ENCODE results near the gene TPM2.
A peak's percentile ranks its signal among the peaks of the same experiment; 100 is the strongest.

Gene TPM2

DNA sequence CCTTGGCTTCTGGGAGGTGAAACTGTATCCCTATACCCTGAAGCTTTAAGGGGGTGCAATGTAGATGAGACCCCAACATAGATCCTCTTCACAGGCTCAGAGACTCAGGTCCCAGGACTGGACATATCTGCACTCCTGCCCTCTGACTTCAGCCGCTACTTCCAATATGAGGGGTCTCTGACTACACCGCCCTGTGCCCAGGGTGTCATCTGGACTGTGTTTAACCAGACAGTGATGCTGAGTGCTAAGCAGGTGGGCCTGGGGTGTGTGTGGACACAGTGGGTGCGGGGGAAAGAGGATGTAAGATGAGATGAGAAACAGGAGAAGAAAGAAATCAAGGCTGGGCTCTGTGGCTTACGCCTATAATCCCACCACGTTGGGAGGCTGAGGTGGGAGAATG, 10.6 kb downstream of the TPM2 start:
- no peak for DNase-seq (ENCODE audit: low read depth)

GRCh38 chr9:35675732-35676392, 13.9 kb downstream of the TPM2 start:
- no peak for DNase-seq (ENCODE audit: low read depth)

- no peak for DNase-seq (ENCODE audit: low read depth)
These were observed 14.5 kb downstream of the TPM2 start for GRCh38 chr9:35675204-35675603.

DNA sequence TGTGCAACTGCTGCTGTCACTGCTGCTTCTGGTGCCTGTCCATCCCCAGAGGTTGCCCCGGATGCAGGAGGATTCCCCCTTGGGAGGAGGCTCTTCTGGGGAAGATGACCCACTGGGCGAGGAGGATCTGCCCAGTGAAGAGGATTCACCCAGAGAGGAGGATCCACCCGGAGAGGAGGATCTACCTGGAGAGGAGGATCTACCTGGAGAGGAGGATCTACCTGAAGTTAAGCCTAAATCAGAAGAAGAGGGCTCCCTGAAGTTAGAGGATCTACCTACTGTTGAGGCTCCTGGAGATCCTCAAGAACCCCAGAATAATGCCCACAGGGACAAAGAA, 15.7 kb downstream of the TPM2 start:
- no peak for DNase-seq (ENCODE audit: low read depth)

GRCh38 chr9:35673132-35674024, 16.3 kb downstream of the TPM2 start, which contains the start of gene CA9:
TSS of gene CA9 (plus strand) at chr9:35673928. CDS start at chr9:35673960, 32 bp downstream.
- no peak for DNase-seq (ENCODE audit: low read depth)

DNA sequence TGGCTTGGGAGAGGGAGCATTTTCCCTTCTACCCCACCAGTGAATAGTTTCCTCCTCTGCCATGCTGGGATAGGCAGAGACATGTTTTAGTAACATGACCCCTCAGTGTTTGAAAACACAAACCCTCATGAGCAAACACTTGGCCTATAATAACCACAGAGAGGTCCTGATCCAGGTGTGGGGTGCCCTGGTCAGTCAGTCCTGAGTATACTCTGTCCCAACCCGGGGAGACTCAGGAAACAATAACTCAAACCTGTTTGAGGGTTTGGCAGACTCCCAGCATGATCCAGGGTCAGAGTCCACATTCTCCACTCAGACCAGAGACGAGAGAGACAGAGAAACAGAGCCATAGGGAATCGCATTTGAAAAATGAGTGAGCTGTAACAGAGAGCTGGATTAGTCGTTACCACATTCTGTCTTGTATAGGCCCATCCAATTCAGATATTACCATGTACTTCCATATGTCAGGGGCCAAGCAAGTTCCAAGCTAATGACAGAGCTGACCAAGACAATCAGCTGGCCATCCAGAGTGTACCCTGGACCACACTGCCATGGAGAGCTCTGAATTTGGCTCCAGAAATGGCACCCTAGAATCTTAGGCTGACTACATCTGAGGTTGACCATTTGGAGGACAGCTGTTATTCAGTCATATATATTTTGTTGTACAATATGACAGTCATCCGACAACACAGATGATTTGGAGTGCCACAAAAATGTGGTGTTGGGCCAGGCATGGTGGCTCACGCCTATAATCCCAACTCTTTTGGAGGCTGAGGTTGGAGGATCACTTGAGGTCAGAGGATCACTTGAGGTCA, 20.2 kb downstream of the TPM2 start:
- DNase-seq (ENCODE audit: low read depth) = no peak

GRCh38 chr9:35667939-35668338, 21.8 kb downstream of the TPM2 start:
- no peak for DNase-seq (ENCODE audit: low read depth)

- no peak for DNase-seq (ENCODE audit: low read depth)
These were observed 23.2 kb downstream of the TPM2 start for GRCh38 chr9:35666549-35666948.

- DNase-seq (ENCODE audit: low read depth) = no peak
These were observed 23.7 kb downstream of the TPM2 start for GRCh38 chr9:35666045-35666444.

GRCh38 chr9:35665471-35665818, 24.3 kb downstream of the TPM2 start:
- no peak for DNase-seq (ENCODE audit: low read depth)

DNA sequence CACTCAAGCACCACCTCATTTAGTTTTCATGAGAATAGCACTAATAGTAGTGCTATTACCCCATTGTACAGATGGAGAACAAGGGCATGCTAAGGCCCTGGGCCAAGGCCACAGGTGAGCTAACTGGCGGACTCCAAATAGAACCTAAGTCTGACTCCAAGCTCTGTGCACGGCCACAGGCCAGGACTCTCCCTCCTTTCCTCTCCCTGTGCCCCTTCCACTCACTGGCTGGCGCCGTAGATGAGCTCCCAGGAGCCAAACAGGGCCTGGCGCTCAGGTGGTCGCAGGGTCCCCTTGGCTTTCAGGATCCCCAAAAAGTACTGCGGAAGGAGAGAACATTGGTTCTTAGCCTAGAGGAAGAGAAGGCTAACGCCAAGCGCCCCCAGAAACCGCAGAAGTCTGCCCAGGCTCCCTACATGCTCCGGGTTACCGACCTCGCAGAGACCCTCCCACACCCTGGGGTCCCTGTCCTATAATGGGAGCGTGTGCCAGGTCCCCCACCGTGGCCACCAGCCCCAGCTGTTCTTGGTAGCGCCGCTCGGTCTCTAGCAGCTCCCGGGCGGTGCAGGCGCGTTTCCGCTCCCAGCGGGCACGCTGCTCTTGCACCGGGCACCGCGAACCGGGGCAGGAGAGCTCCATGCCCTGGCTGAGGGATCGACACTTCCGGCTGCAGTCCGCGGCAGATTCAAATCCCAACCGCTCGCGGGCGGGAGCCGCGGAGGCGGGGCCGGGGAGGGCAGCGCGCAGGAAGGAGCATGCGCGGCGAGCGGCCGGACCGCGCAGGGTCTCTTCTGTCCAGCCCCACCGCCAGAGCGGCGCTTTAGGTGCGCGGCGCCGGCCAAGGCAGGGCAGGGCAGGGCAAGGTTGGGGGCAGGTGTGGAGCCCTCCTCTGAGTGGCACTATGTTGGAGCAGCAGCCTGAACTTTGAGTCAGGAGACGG, 24.9 kb downstream of the TPM2 start, which contains the start of gene ARHGEF39:
ARHGEF39 (minus strand) TSS at position 665 of the 940 bp plus-strand sequence; CDS start at position 639, 26 bp downstream.
- peak; percentile 41 for DNase-seq (ENCODE audit: low read depth)

DNA sequence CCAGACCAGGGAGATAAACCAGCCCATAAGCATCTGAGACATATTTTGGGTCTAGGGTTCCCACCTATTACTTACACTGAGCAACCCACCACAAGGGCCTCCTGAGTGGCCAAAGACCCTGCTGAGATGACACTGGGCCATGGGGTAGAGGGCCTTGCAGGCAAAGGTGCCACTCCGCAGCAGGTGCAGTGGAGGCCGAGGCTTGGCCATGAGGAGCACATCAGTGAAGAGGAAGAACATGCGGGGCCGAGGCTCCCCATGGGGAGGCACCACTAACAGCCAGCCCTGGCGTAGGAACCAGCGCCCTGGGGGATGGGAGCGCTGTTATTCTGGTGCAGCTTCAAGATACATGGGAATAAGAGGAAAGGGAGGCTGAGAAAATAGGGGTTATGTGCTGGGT, 27.3 kb downstream of the TPM2 start:
- no peak for DNase-seq (ENCODE audit: low read depth)

GRCh38 chr9:35661756-35662350, 27.9 kb downstream of the TPM2 start:
- peak; percentile 21 for DNase-seq (ENCODE audit: low read depth)

- no peak for DNase-seq (ENCODE audit: low read depth)
These were observed 28.7 kb downstream of the TPM2 start for GRCh38 chr9:35660966-35661415.

- DNase-seq (ENCODE audit: low read depth) = no peak
These were observed 30.4 kb downstream of the TPM2 start for GRCh38 chr9:35659340-35659739.

DNA sequence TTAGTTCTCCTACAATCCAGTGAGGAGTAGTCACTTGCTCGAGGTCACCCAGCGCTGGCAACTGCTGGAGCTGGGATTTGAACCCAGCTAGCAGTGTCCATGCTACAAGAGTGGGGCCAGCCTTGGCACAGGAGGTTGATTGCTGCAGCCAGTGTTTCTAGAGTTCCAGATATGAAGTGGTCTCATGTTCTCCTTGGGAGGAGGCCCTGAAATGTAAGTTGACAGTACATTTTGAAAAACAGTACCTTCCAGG, 30.8 kb downstream of the TPM2 start:
- DNase-seq (ENCODE audit: low read depth) = no peak

- peak; percentile 74 for DNase-seq (ENCODE audit: low read depth)
These were observed 31.4 kb downstream of the TPM2 start, which contains the start of gene CCDC107 for GRCh38 chr9:35658137-35658967. TSS of gene CCDC107 (plus strand) at chr9:35658292. CDS start at chr9:35658380, 88 bp downstream.

- peak; percentile 76 for DNase-seq (ENCODE audit: low read depth)
These were observed 32.1 kb downstream of the TPM2 start, which contains the start of gene RMRP for GRCh38 chr9:35657546-35658136. TSS of gene RMRP (minus strand) at chr9:35658019.

- no peak for DNase-seq (ENCODE audit: low read depth)
These were observed 32.7 kb downstream of the TPM2 start for GRCh38 chr9:35656831-35657545.
